HCT116 (cell line): Measurements from ENCODE around the gene TROAP.

Source experiments
- CBX3 ChIP-seq: IDR thresholded peaks from 2 replicates; pipeline ENCODE4 v1.6.1; 2012; ENCODE audit warnings: low read depth
- EZH2 ChIP-seq: fragments of 200-600 bp; sonication (generic); IDR thresholded peaks from 2 replicates; pipeline ENCODE4 v1.6.1; 2017; ENCODE audit warnings: antibody characterized with exemption, mixed run types
- EZH2phosphoT487 ChIP-seq: fragments of 200-600 bp; IDR thresholded peaks from 2 replicates; pipeline ENCODE4 v1.6.1; 2018; ENCODE audit warnings: antibody characterized with exemption, borderline replicate concordance
- JUND ChIP-seq: IDR thresholded peaks from 2 replicates; pipeline ENCODE4 v1.6.1; 2012
- POLR2A ChIP-seq: IDR thresholded peaks from 2 replicates; pipeline ENCODE4 v1.7.0; 2011; ENCODE audit warnings: borderline replicate concordance; ENCODE audit not compliant: insufficient read depth, insufficient read length; ENCODE audit errors: extremely low read depth
- RAD21 ChIP-seq: IDR thresholded peaks from 2 replicates; pipeline ENCODE4 v1.6.1; 2012; ENCODE audit warnings: low read depth, mild to moderate bottlenecking
- SIN3A ChIP-seq: IDR thresholded peaks from 2 replicates; pipeline ENCODE4 v1.6.1; 2012; ENCODE audit warnings: low read depth
- TCF7L2 ChIP-seq: IDR thresholded peaks from 2 replicates; pipeline ENCODE4 v1.7.0; 2011; ENCODE audit warnings: borderline replicate concordance, inconsistent platforms; ENCODE audit not compliant: insufficient read depth, insufficient read length; ENCODE audit errors: extremely low read depth
- ZNF274 ChIP-seq: fragments of 200-500 bp; sonication (Bioruptor generic); IDR thresholded peaks from 2 replicates; pipeline ENCODE4 v1.6.1; 2014; ENCODE audit warnings: mild to moderate bottlenecking, low read depth, low read length, inconsistent platforms
- TF ChIP-seq, protein P1 (sequence below), 3 experiments: fragments of 200-600 bp in 1 of 3; sonication (generic) in 1 of 3; IDR thresholded peaks in 2 of 3; conservative IDR thresholded peaks in 1 of 3; 2 replicates each; pipeline ENCODE4 v1.5.1; 2012 to 2017; ENCODE audit warnings: low read depth in 2 of 3, low read length in 2 of 3, antibody characterized with exemption in 1 of 3, borderline replicate concordance in 1 of 3, control low read depth in 1 of 3, mild to moderate bottlenecking in 1 of 3, mixed read lengths in 1 of 3, mixed run types in 1 of 3, moderate library complexity in 1 of 3; ENCODE audit not compliant: insufficient read depth in 1 of 3
- TF ChIP-seq, protein P2 (sequence below): IDR thresholded peaks from 2 replicates; pipeline ENCODE4 v1.6.1; 2012; ENCODE audit warnings: low read depth
- TF ChIP-seq, protein P3 (sequence below): IDR thresholded peaks from 2 replicates; pipeline ENCODE4 v1.6.1; 2012

DNA sequence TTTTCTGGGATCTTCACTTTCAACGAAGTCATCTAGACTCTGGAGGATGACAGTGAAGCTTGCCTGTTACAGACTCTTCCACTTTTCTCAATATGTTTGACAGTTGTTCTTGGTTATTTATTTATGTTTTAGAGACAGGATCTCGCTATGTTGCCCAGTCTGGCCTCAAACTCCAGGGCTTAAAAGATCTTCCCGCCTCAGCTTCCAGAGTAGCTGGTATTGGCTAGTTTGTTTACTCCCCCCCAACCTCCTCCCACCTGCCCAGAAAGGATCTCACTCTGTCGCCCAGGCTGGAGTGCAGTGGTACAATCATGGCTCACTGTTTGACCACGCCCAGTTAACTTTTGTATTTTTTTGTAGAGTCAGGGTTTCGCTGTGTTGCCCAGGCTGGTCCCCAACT lies 47.5 kb downstream of the TROAP start:
- TF ChIP-seq, protein P1, sequence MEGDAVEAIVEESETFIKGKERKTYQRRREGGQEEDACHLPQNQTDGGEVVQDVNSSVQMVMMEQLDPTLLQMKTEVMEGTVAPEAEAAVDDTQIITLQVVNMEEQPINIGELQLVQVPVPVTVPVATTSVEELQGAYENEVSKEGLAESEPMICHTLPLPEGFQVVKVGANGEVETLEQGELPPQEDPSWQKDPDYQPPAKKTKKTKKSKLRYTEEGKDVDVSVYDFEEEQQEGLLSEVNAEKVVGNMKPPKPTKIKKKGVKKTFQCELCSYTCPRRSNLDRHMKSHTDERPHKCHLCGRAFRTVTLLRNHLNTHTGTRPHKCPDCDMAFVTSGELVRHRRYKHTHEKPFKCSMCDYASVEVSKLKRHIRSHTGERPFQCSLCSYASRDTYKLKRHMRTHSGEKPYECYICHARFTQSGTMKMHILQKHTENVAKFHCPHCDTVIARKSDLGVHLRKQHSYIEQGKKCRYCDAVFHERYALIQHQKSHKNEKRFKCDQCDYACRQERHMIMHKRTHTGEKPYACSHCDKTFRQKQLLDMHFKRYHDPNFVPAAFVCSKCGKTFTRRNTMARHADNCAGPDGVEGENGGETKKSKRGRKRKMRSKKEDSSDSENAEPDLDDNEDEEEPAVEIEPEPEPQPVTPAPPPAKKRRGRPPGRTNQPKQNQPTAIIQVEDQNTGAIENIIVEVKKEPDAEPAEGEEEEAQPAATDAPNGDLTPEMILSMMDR (IDR thresholded peaks at IDR 0.05 in 2 of 3, conservative IDR thresholded peaks at IDR 0.05 in 1 of 3; ENCODE audit: borderline replicate concordance in 1 of 3, insufficient read depth in 1 of 3, low read depth in 2 of 3, low read length in 2 of 3) = no peak
- TF ChIP-seq RAD21 = no peak
- TF ChIP-seq, protein P2, sequence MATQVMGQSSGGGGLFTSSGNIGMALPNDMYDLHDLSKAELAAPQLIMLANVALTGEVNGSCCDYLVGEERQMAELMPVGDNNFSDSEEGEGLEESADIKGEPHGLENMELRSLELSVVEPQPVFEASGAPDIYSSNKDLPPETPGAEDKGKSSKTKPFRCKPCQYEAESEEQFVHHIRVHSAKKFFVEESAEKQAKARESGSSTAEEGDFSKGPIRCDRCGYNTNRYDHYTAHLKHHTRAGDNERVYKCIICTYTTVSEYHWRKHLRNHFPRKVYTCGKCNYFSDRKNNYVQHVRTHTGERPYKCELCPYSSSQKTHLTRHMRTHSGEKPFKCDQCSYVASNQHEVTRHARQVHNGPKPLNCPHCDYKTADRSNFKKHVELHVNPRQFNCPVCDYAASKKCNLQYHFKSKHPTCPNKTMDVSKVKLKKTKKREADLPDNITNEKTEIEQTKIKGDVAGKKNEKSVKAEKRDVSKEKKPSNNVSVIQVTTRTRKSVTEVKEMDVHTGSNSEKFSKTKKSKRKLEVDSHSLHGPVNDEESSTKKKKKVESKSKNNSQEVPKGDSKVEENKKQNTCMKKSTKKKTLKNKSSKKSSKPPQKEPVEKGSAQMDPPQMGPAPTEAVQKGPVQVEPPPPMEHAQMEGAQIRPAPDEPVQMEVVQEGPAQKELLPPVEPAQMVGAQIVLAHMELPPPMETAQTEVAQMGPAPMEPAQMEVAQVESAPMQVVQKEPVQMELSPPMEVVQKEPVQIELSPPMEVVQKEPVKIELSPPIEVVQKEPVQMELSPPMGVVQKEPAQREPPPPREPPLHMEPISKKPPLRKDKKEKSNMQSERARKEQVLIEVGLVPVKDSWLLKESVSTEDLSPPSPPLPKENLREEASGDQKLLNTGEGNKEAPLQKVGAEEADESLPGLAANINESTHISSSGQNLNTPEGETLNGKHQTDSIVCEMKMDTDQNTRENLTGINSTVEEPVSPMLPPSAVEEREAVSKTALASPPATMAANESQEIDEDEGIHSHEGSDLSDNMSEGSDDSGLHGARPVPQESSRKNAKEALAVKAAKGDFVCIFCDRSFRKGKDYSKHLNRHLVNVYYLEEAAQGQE = no peak
- no peak for TF ChIP-seq EZH2phosphoT487
- TF ChIP-seq POLR2A = no peak
- no peak for TF ChIP-seq EZH2
- TF ChIP-seq, protein P3, sequence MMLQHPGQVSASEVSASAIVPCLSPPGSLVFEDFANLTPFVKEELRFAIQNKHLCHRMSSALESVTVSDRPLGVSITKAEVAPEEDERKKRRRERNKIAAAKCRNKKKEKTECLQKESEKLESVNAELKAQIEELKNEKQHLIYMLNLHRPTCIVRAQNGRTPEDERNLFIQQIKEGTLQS = no peak
- no peak for TF ChIP-seq TCF7L2
- TF ChIP-seq JUND = no peak
- TF ChIP-seq CBX3 = no peak
- TF ChIP-seq ZNF274 = no peak
- no peak for TF ChIP-seq SIN3A
